CD4-positive, alpha-beta T cell treated with Interleukin-21 for 1 hour (primary cell): ENCODE results near the gene PFDN2.

Experiments used
- DNase-seq: peaks from one replicate; pipeline ENCODE4 v3.0.0-alpha.2; 2020

The PFDN2 gene

GRCh38 chr1:161098210-161099068, 19.4 kb downstream of the PFDN2 start, which contains the start of gene KLHDC9:
Gene KLHDC9, plus strand, starts transcription at chr1:161098361. Its CDS starts 175 bp downstream, at chr1:161098536.
- DNase-seq: peak; percentile 89

GRCh38 chr1:161096530-161096929, 21.3 kb downstream of the PFDN2 start:
- no peak for DNase-seq

- DNase-seq: no peak
Measured at GRCh38 chr1:161096015-161096414, 21.8 kb downstream of the PFDN2 start.

- DNase-seq: no peak
Measured at GRCh38 chr1:161095230-161095629, 22.6 kb downstream of the PFDN2 start.

GRCh38 chr1:161094481-161094880, 23.4 kb downstream of the PFDN2 start:
- DNase-seq: no peak

- no peak for DNase-seq
Measured at GRCh38 chr1:161092621-161093028, 25.2 kb downstream of the PFDN2 start.

GRCh38 chr1:161091796-161092507, 25.9 kb downstream of the PFDN2 start:
- DNase-seq: no peak

- no peak for DNase-seq
Measured at GRCh38 chr1:161091093-161091492, 26.7 kb downstream of the PFDN2 start.

GRCh38 chr1:161090617-161091016, 27.2 kb downstream of the PFDN2 start:
- no peak for DNase-seq

- no peak for DNase-seq
Measured at GRCh38 chr1:161089938-161090337, 27.9 kb downstream of the PFDN2 start.

GRCh38 chr1:161089251-161089924, 28.4 kb downstream of the PFDN2 start, which contains the start of gene NECTIN4:
Gene NECTIN4, minus strand, starts transcription at chr1:161089558. Its CDS starts 262 bp downstream, at chr1:161089296.
- no peak for DNase-seq

- DNase-seq: no peak
Measured at GRCh38 chr1:161088587-161089110, 29.2 kb downstream of the PFDN2 start.

GRCh38 chr1:161086457-161086856, 31.4 kb downstream of the PFDN2 start:
- no peak for DNase-seq

- no peak for DNase-seq
Measured at GRCh38 chr1:161085165-161085564, 32.7 kb downstream of the PFDN2 start.

- DNase-seq: no peak
Measured at GRCh38 chr1:161084597-161084988, 33.2 kb downstream of the PFDN2 start.

GRCh38 chr1:161083748-161084596, 33.9 kb downstream of the PFDN2 start:
- DNase-seq: no peak

- DNase-seq: peak; percentile 22
Measured at GRCh38 chr1:161082996-161083747, 34.7 kb downstream of the PFDN2 start.

- no peak for DNase-seq
Measured at GRCh38 chr1:161082483-161082882, 35.4 kb downstream of the PFDN2 start.

- DNase-seq: no peak
Measured at GRCh38 chr1:161081519-161081918, 36.3 kb downstream of the PFDN2 start.

GRCh38 chr1:161080441-161081405, 37.1 kb downstream of the PFDN2 start:
- no peak for DNase-seq
